Inferior parietal cortex (tissue), 1 donor: Measurements from ENCODE around the gene ZNF638.
"Not testable (repeated sequence)": the region's sequence is repeated elsewhere in the genome, so short reads cannot be mapped to it uniquely, and the experiment has no call there.

Experiments used
- DNase-seq: peaks from one replicate; pipeline ENCODE4 v3.0.0-alpha.2; 2016; ENCODE audit errors: extremely low spot score

Gene ZNF638

GRCh38 chr2:71409611-71410010 is 78.0 kb downstream of the ZNF638 start:
- no peak for DNase-seq

- no peak for DNase-seq
Measured at GRCh38 chr2:71410696-71411095, 79.1 kb downstream of the ZNF638 start.

GRCh38 chr2:71416866-71417265 is 85.3 kb downstream of the ZNF638 start:
- not testable (repeated sequence) for DNase-seq

GRCh38 chr2:71417300-71418202 is 86.0 kb downstream of the ZNF638 start:
- DNase-seq, result no peak

- no peak for DNase-seq
Measured at GRCh38 chr2:71419145-71419544, 87.6 kb downstream of the ZNF638 start.

- no peak for DNase-seq
Measured at GRCh38 chr2:71419976-71420375, 88.4 kb downstream of the ZNF638 start.

- no peak for DNase-seq
Measured at GRCh38 chr2:71422786-71423185, 91.2 kb downstream of the ZNF638 start.

GRCh38 chr2:71423817-71424420 is 92.3 kb downstream of the ZNF638 start:
- DNase-seq, result no peak

GRCh38 chr2:71426721-71427120 is 95.1 kb downstream of the ZNF638 start:
- DNase-seq, result no peak

- DNase-seq, result no peak
Measured at GRCh38 chr2:71428472-71429383, 97.1 kb downstream of the ZNF638 start.

GRCh38 chr2:71445142-71445541 is 113.6 kb downstream of the ZNF638 start:
- not testable (repeated sequence) for DNase-seq

GRCh38 chr2:71446505-71446904 is 114.9 kb downstream of the ZNF638 start:
- no peak for DNase-seq

GRCh38 chr2:71449343-71449742 is 117.8 kb downstream of the ZNF638 start:
- no peak for DNase-seq

- no peak for DNase-seq
Measured at GRCh38 chr2:71451705-71452104, 120.1 kb downstream of the ZNF638 start.

- no peak for DNase-seq
Measured at GRCh38 chr2:71452565-71452964, 121.0 kb downstream of the ZNF638 start.

GRCh38 chr2:71453404-71454220 is 122.0 kb downstream of the ZNF638 start, which contains the start of gene DYSF:
Gene DYSF, plus strand, starts transcription at chr2:71453561.
- DNase-seq, result peak; percentile 21

- no peak for DNase-seq
Measured at GRCh38 chr2:71454221-71455010, 122.8 kb downstream of the ZNF638 start.

- no peak for DNase-seq
Measured at GRCh38 chr2:71455011-71455740, 123.6 kb downstream of the ZNF638 start.

GRCh38 chr2:71455741-71456569 is 124.4 kb downstream of the ZNF638 start:
- DNase-seq, result no peak
